Measurements from ENCODE around the gene CLPTM1L. TPM values are rescaled to one million over a fixed set of nuclear protein-coding genes. Genes with fewer than 3 reads are reported as not detected.

The CLPTM1L gene
- total RNA-seq, 1 donor from 2014 or later, result 34.2 TPM

DNA sequence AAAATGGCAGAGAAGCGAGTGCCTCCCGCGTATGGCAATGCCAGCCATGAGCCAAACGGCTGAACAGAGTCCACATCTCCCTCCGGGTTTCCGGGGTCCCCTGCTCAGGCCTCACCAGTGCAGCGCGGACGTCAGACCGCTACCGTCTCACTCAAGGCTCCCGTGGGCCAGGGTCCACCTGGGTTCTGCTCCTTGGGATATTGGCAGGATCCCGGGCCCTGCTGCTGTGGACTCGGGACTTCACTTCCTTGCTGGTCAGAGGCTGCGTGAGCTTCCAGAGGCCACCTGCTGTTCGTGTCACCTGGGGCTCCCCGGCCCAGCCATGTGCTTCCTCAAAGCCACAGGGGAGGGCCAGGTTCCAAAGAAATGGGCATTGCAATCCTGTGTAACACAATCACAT is 38.4 kb upstream of the CLPTM1L start:
- no peak for DNase-seq
- intact Hi-C loops (cut with micrococcal nuclease), result no loop called here
- peaks cover 63% of the 10 kb centered on the region for H3K27me3 ChIP-seq (ENCODE audit: low read depth)

DNA sequence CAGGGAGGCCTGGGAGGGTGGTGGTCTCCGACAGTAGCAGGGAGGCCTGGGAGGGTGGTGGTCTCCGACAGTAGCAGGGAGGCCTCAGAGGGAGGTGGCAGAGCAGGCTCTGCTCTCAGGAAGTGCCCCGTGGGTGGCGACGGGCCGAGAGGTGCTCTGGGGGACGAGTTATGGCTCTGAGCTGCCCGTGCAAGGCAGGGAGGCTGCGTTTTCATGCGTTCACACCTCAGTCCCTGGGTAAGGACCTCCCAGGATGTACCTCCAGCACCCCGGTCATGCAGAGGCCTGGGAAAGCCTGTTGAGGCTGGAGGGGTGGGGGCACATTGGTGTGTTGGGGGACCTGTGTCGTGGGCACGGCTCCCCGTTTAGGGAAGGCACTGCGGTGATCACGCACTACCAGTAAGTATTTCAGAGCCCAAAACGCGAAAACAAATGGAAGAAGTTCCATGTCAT is 37.4 kb upstream of the CLPTM1L start:
- Histone ChIP-seq H3K27me3 (ENCODE audit: low read depth) (peaks cover 65% of the 10 kb centered on the region), H3K4me3 (no peak overlapping the region), H3K36me3 (no peaks in the 10 kb centered on the region), H3K27ac (replicated peaks) (no peak overlapping the region), H3K9me3 (replicated peaks) (no peaks in the 10 kb centered on the region), H3K4me1 (peaks cover 35% of the 10 kb centered on the region)
- intact Hi-C loops (cut with micrococcal nuclease), result no loop called here
- DNase-seq, result no peak
- TF ChIP-seq, protein P1, sequence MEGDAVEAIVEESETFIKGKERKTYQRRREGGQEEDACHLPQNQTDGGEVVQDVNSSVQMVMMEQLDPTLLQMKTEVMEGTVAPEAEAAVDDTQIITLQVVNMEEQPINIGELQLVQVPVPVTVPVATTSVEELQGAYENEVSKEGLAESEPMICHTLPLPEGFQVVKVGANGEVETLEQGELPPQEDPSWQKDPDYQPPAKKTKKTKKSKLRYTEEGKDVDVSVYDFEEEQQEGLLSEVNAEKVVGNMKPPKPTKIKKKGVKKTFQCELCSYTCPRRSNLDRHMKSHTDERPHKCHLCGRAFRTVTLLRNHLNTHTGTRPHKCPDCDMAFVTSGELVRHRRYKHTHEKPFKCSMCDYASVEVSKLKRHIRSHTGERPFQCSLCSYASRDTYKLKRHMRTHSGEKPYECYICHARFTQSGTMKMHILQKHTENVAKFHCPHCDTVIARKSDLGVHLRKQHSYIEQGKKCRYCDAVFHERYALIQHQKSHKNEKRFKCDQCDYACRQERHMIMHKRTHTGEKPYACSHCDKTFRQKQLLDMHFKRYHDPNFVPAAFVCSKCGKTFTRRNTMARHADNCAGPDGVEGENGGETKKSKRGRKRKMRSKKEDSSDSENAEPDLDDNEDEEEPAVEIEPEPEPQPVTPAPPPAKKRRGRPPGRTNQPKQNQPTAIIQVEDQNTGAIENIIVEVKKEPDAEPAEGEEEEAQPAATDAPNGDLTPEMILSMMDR (IDR thresholded peaks at IDR 0.05; ENCODE audit: borderline replicate concordance), result no peak

More for the DNA sequence above, 38.4 kb upstream of the CLPTM1L start:
- H3K4me3 ChIP-seq, result no peak overlapping the region
- no peaks in the 10 kb centered on the region for H3K36me3 ChIP-seq
- TF ChIP-seq, protein P1 (IDR thresholded peaks at IDR 0.05; ENCODE audit: borderline replicate concordance), result no peak
- no peak overlapping the region for H3K27ac ChIP-seq (replicated peaks)
- H3K4me1 ChIP-seq, result peaks cover 35% of the 10 kb centered on the region
- no peaks in the 10 kb centered on the region for H3K9me3 ChIP-seq (replicated peaks)

DNA sequence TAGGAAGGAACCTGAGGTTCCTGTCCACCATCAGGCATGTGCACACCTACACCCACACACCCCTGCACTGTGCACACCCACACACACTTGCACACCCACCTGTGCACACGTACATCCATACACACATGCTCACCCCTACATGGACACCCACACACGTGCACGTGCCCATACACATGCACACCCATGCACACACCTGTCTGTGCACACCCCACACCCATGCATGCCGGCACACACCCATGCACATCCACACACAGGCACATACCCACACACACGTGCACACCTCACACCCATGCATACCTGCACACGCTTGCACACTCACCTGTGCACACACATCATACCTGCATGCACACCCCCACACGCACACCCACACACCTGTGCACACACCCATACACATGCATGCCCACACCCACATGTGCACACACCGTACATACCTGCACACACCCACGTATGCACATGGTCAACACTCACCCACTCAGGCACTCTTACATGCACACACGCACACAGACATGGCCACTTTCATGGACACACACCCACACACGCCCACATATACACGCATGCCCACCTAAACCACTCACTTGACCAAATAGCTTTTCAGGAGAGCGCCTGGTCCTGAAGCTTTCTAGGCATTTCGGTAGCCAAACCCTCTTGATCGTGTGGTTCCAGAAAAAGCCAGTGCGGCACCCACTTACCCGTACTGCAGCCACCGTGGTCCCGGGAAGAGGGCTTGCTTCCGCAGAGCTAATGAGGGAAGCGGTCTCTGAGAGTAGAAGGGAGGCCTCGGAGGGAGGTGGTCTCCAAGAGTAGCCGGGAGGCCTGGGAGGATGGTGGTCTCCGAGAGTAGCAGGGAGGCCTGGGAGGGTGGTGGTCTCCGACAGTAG is 36.7 kb upstream of the CLPTM1L start:
- TF ChIP-seq, protein P1 (IDR thresholded peaks at IDR 0.05; ENCODE audit: borderline replicate concordance), result no peak
- DNase-seq, result no peak
- Histone ChIP-seq H3K4me1 (peaks cover 33% of the 10 kb centered on the region), H3K36me3 (no peaks in the 10 kb centered on the region), H3K27me3 (ENCODE audit: low read depth) (peaks cover 65% of the 10 kb centered on the region), H3K27ac (replicated peaks) (no peak overlapping the region), H3K9me3 (replicated peaks) (no peaks in the 10 kb centered on the region), H3K4me3 (no peak overlapping the region)
- intact Hi-C loops (cut with micrococcal nuclease), result no loop called here

DNA sequence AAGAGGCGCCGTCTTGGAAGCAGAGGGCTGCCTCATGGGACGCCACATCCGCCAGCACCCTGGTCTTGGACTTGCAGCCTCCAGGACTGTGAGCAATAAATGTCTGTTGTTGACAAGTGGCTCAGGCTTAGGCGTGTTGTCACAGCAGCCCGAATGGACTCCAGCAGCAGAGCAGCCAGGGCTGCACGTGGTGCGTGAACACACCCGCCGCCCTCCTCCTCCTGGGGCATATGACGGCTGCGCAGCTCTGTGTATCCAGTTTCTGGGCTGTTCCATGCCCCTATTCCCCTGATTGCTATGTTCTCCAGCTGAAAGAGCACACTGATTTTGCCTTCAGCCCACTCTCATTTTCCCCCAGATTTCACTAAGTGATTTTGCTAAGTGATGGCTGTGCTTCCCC is 36.0 kb upstream of the CLPTM1L start:
- TF ChIP-seq, protein P1 (IDR thresholded peaks at IDR 0.05; ENCODE audit: borderline replicate concordance), result no peak
- intact Hi-C loops (cut with micrococcal nuclease), result no loop called here
- Histone ChIP-seq H3K27ac (replicated peaks) (no peak overlapping the region), H3K9me3 (replicated peaks) (no peaks in the 10 kb centered on the region), H3K27me3 (ENCODE audit: low read depth) (peaks cover 66% of the 10 kb centered on the region), H3K36me3 (no peaks in the 10 kb centered on the region), H3K4me3 (peak overlapping the region; percentile 32), H3K4me1 (peaks cover 26% of the 10 kb centered on the region)
- no peak for DNase-seq

DNA sequence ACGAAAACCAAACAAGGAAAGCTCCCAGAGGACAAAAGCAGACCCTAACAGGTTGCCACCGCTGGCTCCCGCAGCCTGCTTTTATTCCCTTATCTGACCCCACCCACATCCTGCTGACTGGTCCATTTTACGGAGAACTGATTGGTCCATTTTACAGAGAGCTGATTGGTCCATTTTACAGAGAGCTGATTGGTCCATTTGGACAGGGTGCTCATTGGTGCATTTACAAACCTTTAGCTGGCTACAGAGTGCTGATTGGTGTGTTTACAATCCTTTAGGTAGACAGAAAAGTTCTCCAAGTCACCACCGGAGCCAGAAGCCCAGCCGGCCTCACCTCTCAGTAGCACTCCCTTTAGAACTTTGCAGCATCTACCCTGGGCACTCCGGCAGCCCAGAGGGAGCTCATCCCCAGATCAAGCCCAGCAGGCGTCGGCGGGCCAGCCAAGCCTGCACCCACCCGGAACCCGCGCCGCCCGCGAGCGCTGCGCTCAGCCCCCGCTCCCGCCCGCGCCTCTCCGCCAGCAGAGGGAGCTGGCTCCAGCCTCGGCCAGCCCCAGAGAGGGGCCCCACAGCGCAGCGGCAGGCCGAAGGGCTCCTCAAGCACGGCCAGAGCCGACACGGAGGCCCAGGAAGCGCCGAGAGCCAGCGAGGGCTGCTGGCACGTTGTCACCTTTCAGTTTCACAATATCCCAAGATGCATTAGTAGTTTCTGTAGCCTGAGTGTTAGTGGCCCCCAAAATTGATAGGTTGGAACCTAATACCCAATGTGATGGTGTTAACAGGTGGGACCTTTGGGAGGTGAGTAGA is 35.3 kb upstream of the CLPTM1L start:
- Histone ChIP-seq H3K36me3 (no peaks in the 10 kb centered on the region), H3K4me1 (peaks cover 20% of the 10 kb centered on the region), H3K27ac (replicated peaks) (no peak overlapping the region), H3K27me3 (ENCODE audit: low read depth) (peaks cover 73% of the 10 kb centered on the region), H3K9me3 (replicated peaks) (no peaks in the 10 kb centered on the region), H3K4me3 (peak overlapping the region; percentile 32)
- peak; percentile 38 for DNase-seq
- intact Hi-C loops (cut with micrococcal nuclease), result no loop called here
- TF ChIP-seq, protein P1 (IDR thresholded peaks at IDR 0.05; ENCODE audit: borderline replicate concordance), result peak; percentile 76

All from left ventricle myocardium inferior (tissue), 1 donor.